ENCODE results near the gene ANKZF1. TPM values are rescaled to one million over a fixed set of nuclear protein-coding genes. Genes with fewer than 3 reads are reported as not detected.

The ANKZF1 gene
- total RNA-seq, 2 experiments from 2014 or later: 97.0 to 97.5 TPM

DNA sequence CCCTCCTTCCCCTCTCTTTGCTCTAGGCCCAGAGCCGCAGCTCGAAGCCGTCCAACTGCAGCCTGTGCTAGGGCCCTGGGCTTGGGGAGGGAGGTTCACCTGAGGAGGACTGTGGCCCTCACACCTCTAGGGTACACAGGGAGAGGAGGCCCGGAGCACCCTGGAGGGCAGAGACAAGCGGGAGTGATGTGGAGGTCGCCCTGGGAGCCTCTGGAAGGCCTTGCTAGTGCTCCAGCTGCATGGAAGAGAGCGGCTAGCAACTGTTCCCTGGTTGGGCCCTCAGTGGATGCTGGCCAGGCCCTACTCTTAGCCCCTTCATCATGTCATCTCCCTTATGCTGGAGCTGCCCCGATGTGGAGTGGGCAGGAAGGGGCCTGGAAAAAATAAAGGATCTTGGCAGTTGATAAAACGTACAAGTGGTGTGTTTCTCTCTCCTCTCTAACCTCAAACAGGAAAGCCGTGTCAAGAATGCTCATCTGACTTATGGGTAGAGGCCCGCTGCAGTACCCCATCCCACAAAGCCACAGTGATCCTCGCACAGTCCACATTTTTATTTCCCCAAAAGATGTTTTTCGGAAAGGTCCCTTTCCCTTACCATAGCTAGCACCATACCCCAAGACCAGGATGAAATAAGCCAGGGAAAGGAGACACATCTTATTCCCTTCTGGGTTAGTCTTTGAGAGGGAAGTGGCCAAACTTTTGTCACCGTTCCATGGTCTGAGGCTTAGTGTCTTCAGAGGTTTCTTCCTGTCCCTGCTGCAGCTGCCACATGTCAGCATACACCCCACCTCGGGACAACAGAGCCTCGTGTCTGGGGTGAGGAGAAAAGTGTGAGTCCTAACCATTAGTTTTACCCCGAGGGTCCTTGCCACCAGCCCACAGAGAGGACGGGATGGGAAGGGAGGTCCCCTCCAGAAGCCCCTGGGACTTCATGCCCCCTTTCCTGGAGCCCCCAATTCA, 20.1 kb upstream of the ANKZF1 start:
- DNase-seq: no peak
- Mint-ChIP-seq H3K4me3 (no peak overlapping the region), H3K27ac (peak overlapping the region; percentile 68), H3K9me3 (peaks cover 3% of the 10 kb centered on the region), H3K27me3 (no peaks in the 10 kb centered on the region), H3K36me3 (peaks cover 12% of the 10 kb centered on the region), H3K4me1 (ENCODE audit: low read depth) (peaks cover 35% of the 10 kb centered on the region)
- ChIA-PET POLR2A (interaction anchor here (0.7 to 2.1 kb wide), 3 partner anchors 9 to 43 kb away, joined by 4 to 13 read pairs (median 6); partner anchors contain the start of genes ABCB6, ANKZF1, ATG9A and TUBA4B), CTCF (interaction anchor here (1.1 to 3.0 kb wide), 4 partner anchors 39 to 229 kb away, joined by 3 to 13 read pairs (median 6); partner anchors contain the start of genes NHEJ1 and SLC23A3)
- intact Hi-C loops (cut with micrococcal nuclease): no loop called here

DNA sequence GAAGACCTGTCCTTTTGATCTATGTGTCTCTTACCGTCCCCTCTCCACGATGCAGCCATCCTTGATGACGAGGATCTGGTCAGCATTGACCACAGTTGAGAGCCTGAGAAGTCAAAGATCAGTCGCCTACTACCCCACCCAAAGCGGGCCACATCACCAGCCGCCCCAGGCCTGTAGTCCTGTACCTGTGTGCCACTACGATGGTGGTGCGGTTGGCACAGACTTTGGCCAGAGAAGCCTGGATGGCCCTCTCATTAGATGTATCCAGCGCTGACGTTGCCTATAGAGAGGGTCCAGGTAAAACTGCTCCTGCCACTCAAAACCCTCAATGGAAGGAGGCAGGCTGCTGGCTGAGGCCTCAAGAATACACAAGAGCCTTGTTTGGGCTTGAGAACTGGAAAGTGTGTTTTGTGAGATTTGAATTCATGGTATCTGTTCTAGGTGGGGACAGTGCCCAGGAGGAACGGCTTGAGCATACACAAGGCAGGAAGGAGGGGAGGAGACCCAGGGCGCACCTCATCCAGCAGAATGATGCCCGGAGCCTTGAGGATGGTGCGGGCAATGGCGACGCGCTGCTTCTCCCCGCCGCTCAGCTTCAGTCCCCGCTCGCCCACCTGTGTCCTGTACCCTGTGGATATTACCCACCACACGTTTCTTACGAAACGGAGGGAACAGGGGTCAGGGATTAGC, 19.3 kb upstream of the ANKZF1 start:
- intact Hi-C loops (cut with micrococcal nuclease): no loop called here
- Mint-ChIP-seq H3K36me3 (peaks cover 15% of the 10 kb centered on the region), H3K4me1 (ENCODE audit: low read depth) (peaks cover 35% of the 10 kb centered on the region), H3K27ac (peak overlapping the region; percentile 40), H3K4me3 (no peak overlapping the region), H3K9me3 (no peaks in the 10 kb centered on the region), H3K27me3 (no peaks in the 10 kb centered on the region)
- no peak for DNase-seq
- ChIA-PET CTCF (interaction anchor here (1.0 to 2.4 kb wide), 3 partner anchors 27 to 51 kb away, joined by 3 to 27 read pairs (median 3); partner anchors contain the start of gene NHEJ1), POLR2A (no interaction called here)

DNA sequence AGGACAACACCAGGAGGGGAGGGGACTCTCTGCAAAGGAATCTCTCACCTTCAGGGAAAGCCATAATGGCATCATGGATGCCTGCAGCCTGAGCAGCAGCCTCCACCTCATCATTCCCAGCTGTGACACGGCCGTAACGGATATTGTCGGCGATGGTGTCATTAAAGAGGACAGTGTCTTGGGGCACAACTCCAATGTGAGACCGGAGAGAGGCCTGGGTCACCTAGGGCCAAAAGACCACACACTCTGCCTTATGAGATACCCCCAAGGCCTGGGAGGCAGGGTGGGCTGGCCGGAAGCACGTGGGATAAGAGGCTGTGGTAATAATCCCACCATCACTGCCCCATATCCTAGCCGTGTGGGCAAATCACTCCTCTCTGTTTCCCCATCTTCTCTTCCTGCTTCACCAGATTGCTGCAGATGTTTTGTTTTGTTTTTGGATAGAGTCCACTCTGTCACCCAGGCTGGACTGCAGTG, 18.7 kb upstream of the ANKZF1 start:
- ChIA-PET POLR2A (interaction anchor here (1.0 kb wide), 1 partner anchor 35 kb away, joined by 3 read pairs; the partner anchor contains the start of gene CNPPD1), CTCF (interaction anchor here (0.6 to 2.4 kb wide), 11 partner anchors 26 to 266 kb away, joined by 3 to 27 read pairs (median 3); partner anchors contain the start of genes CNPPD1, NHEJ1 and SLC23A3)
- H3K4me1 Mint-ChIP-seq (ENCODE audit: low read depth): peaks cover 35% of the 10 kb centered on the region
- no peaks in the 10 kb centered on the region for H3K27me3 Mint-ChIP-seq
- H3K4me3 Mint-ChIP-seq: no peak overlapping the region
- H3K36me3 Mint-ChIP-seq: peaks cover 15% of the 10 kb centered on the region
- H3K9me3 Mint-ChIP-seq: no peaks in the 10 kb centered on the region
- no peak for DNase-seq
- H3K27ac Mint-ChIP-seq: peak overlapping the region; percentile 74
- intact Hi-C loops (cut with micrococcal nuclease): loop anchor here (1.0 kb wide), 1 partner anchor 51 kb away; the partner anchor contains the start of gene NHEJ1

DNA sequence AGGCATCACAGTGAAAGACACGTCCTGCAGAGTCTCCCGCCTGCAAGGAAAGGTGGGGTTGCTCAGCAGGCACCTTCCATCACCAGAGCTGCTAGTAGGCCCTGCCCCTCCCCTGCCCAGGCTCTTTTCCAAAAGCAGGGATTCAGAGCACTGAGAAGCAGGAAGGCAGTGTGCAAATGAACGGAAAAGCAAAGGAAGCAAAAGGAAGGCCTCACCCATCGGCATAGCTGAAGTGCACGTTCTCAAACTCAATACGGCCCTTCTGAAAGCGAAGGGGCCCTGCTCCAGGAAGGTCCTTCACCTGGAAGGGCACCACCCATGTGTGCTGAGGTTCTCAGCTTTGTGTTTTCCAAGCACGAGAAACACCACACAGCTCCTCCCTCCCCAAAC, 16.6 kb upstream of the ANKZF1 start:
- Mint-ChIP-seq H3K36me3 (peaks cover 24% of the 10 kb centered on the region), H3K4me1 (ENCODE audit: low read depth) (peaks cover 33% of the 10 kb centered on the region), H3K9me3 (no peaks in the 10 kb centered on the region), H3K27me3 (no peaks in the 10 kb centered on the region), H3K4me3 (no peak overlapping the region), H3K27ac (no peak overlapping the region)
- ChIA-PET POLR2A (interaction anchor here (0.6 kb wide), 1 partner anchor 19 kb away, joined by 3 read pairs; no protein-coding TSS in a partner anchor), CTCF (interaction anchor here (0.8 to 1.5 kb wide), 3 partner anchors 42 to 183 kb away, joined by 4 read pairs; partner anchors contain the start of gene NHEJ1)
- DNase-seq: no peak
- intact Hi-C loops (cut with micrococcal nuclease): no loop called here

DNA sequence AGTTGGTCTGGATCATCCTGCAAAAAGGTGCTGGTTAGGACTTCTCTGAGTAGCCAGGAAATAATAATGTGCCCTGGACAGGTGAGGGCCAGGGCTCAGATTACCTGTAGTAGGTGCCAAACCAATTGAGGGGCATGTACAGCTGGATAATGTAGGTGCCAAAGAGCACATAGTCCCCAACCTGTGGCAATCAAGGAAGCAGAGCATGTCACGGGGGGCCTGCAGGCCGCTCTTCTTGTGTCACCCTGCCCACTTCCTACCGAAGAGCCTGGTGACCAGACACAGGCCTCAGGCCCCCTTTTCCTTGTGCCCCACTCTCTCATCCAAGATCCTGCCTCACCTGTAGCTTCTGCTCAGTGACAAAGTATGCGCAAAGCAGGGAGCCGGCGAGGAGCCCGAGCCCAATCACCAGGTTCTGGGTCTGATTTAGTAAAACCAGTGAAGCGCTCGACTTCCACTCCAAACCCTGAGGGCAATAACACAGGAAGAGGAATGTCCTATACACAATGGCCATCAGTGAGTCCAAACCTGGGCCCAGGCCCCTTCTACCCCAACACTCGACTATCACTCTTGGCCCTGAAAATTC, 16.0 kb upstream of the ANKZF1 start:
- no peaks in the 10 kb centered on the region for H3K9me3 Mint-ChIP-seq
- no peak overlapping the region for H3K27ac Mint-ChIP-seq
- CTCF ChIA-PET: interaction anchor here (1.1 to 1.5 kb wide), 2 partner anchors 43 to 54 kb away, joined by 4 read pairs; partner anchors contain the start of gene NHEJ1
- peaks cover 28% of the 10 kb centered on the region for H3K4me1 Mint-ChIP-seq (ENCODE audit: low read depth)
- intact Hi-C loops (cut with micrococcal nuclease): no loop called here
- no peak for DNase-seq
- no peak overlapping the region for H3K4me3 Mint-ChIP-seq
- peaks cover 21% of the 10 kb centered on the region for H3K36me3 Mint-ChIP-seq
- no peaks in the 10 kb centered on the region for H3K27me3 Mint-ChIP-seq
- POLR2A ChIA-PET: no interaction called here

DNA sequence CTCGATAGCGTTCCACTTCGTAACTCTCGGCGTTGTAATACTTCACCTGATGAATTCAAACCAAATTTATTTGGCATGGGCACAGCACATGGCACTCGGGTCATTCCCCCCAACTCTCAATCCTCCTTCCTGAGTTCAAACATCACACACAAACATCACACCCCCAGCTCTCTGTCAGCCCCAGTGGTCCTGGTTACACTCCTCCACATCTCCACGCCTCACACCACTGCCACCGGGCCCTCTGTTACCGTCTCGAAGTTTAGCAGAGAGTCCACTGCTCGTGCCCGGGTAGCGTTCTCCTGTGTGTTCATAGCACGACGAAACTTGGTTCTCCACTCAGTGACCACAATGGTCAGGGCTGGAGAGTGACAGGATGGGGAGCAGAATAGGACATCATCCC, 15.5 kb upstream of the ANKZF1 start:
- CTCF ChIA-PET: interaction anchor here (1.5 kb wide), 1 partner anchor 54 kb away, joined by 4 read pairs; the partner anchor contains the start of gene NHEJ1
- Mint-ChIP-seq H3K36me3 (peaks cover 21% of the 10 kb centered on the region), H3K27me3 (no peaks in the 10 kb centered on the region), H3K27ac (no peak overlapping the region), H3K4me3 (no peak overlapping the region), H3K9me3 (no peaks in the 10 kb centered on the region), H3K4me1 (ENCODE audit: low read depth) (peaks cover 25% of the 10 kb centered on the region)
- POLR2A ChIA-PET: no interaction called here
- DNase-seq: no peak
- intact Hi-C loops (cut with micrococcal nuclease): no loop called here

DNA sequence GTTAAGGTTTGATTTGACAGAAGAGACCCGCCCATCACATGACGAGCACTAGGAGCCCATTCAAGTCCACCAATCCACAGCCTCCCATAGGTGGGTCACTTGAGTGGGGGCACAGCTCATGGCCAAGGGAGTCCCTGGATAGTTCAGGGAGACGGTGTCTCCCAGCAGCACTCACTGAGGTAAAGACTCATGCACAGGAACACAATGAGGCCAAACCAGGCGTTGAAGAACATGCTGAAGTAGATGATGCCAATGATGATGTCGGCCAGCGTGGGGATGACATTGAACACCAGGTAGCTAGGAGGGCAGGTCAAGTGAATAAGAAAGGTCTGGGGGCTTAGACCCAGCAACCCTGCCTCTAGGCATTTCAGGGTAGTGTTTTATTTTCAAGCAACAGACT, 14.8 kb upstream of the ANKZF1 start:
- no peak overlapping the region for H3K27ac Mint-ChIP-seq
- CTCF ChIA-PET: no interaction called here
- no peaks in the 10 kb centered on the region for H3K27me3 Mint-ChIP-seq
- H3K4me3 Mint-ChIP-seq: no peak overlapping the region
- DNase-seq: no peak
- H3K36me3 Mint-ChIP-seq: peaks cover 23% of the 10 kb centered on the region
- intact Hi-C loops (cut with micrococcal nuclease): no loop called here
- peaks cover 28% of the 10 kb centered on the region for H3K4me1 Mint-ChIP-seq (ENCODE audit: low read depth)
- no peaks in the 10 kb centered on the region for H3K9me3 Mint-ChIP-seq
- POLR2A ChIA-PET: no interaction called here

DNA sequence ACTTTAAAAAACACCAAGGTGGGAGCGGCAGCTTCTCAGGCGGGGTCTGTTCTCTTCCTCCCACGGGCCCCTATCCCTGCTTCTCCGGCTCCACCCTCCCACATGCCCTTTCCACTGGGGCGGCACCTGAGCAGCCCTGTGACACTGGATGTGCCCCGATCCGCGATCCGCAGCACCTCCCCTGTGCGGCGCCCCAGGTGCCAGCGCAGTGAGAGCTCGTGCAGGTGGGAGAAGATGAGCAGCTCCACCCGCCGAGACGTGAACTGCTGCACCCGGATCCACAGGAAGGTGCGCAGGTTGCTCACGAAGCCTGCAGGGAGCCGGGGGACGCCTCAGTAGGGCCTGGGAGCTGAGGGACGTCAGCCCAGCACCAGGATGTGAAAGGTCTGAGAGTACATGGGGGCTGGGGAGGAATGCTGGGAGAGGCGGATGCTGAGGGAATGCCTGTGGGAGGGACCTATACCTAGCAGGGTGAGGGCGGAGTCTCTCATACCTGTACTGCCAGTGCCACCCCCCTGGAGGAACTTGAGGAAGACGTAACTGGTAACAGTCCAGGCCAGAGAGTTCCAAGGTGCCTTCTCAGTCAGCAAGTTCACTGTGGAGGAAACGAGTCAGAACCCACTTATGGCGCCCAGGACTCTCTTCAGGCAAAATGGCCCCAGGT, 13.6 kb upstream of the ANKZF1 start:
- Mint-ChIP-seq H3K27me3 (no peaks in the 10 kb centered on the region), H3K4me1 (ENCODE audit: low read depth) (peaks cover 26% of the 10 kb centered on the region), H3K36me3 (peaks cover 32% of the 10 kb centered on the region), H3K27ac (no peak overlapping the region), H3K4me3 (no peak overlapping the region), H3K9me3 (no peaks in the 10 kb centered on the region)
- ChIA-PET CTCF (interaction anchor here (0.6 to 2.4 kb wide), 5 partner anchors 46 to 324 kb away, joined by 3 to 8 read pairs (median 3); partner anchors contain the start of genes DNAJB2 and SLC23A3), POLR2A (interaction anchor here (0.8 to 1.3 kb wide), 4 partner anchors 8 to 62 kb away, joined by 3 to 4 read pairs (median 4); partner anchors contain the start of genes CNPPD1, TUBA4A and TUBA4B)
- intact Hi-C loops (cut with micrococcal nuclease): no loop called here
- no peak for DNase-seq

DNA sequence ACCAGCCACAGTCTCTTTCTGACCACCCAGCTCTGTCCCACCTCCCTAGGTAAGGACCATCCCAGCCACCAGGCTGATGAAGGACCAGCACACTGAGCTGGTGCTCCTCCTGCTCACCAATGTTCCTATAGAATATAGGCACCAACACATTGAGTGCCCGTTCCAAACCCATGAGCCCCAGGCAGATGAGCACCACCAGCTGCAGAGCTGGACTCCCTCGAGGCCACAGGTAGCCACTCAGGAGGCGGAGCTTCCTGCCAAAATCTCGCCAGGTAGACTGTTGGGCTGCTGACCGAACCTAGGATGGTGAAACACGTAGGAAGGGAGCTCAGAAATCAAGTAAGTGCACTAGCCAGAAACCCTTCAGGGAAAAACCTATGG, 13.1 kb upstream of the ANKZF1 start:
- no peaks in the 10 kb centered on the region for H3K9me3 Mint-ChIP-seq
- peak overlapping the region; percentile 49 for H3K27ac Mint-ChIP-seq
- ChIA-PET POLR2A (interaction anchor here (0.8 to 1.3 kb wide), 4 partner anchors 9 to 61 kb away, joined by 3 to 4 read pairs (median 4); partner anchors contain the start of genes CNPPD1, TUBA4A and TUBA4B), CTCF (interaction anchor here (0.7 to 2.4 kb wide), 6 partner anchors 46 to 236 kb away, joined by 3 to 8 read pairs (median 3); partner anchors contain the start of genes DNAJB2 and SLC23A3)
- H3K4me3 Mint-ChIP-seq: no peak overlapping the region
- peaks cover 34% of the 10 kb centered on the region for H3K36me3 Mint-ChIP-seq
- H3K4me1 Mint-ChIP-seq (ENCODE audit: low read depth): peaks cover 21% of the 10 kb centered on the region
- H3K27me3 Mint-ChIP-seq: no peaks in the 10 kb centered on the region
- DNase-seq: no peak
- intact Hi-C loops (cut with micrococcal nuclease): no loop called here

DNA sequence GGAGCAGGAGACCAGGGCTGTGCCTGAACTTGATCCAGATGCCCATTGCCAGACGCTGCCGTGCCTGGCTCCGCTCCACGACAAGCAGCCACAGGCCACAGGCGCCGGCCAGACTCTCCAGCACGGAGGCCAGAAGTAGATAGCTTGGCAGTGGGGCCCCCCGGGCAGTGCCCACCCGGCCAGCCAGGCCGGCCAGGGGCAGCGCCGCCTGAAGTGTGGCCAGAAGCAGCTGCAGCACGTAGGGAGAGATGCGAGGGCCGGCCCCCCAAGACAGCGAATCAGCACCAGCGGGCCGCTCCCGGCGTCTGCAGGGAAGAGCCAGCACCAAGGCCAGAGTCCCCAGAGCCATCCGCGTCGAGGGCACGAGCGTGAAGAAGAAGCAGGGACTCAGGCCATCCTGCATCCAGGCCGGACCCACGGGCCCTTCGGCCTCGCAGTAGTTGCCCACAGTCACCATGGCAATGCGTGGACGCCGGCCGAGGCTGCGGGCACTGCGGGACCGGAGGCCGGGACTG, 11.3 kb upstream of the ANKZF1 start:
- no peaks in the 10 kb centered on the region for H3K27me3 Mint-ChIP-seq
- H3K36me3 Mint-ChIP-seq: peaks cover 35% of the 10 kb centered on the region
- POLR2A ChIA-PET: interaction anchor here (0.6 to 3.5 kb wide), 10 partner anchors 9 to 280 kb away, joined by 3 to 33 read pairs (median 7); partner anchors contain the start of genes ANKZF1, ATG9A, CNPPD1 and GMPPA
- H3K4me1 Mint-ChIP-seq (ENCODE audit: low read depth): peaks cover 19% of the 10 kb centered on the region
- H3K9me3 Mint-ChIP-seq: no peaks in the 10 kb centered on the region
- CTCF ChIA-PET: interaction anchor here (0.9 to 3.0 kb wide), 6 partner anchors 12 to 223 kb away, joined by 5 to 16 read pairs (median 6); partner anchors contain the start of genes ANKZF1, ATG9A, CNPPD1 and ZFAND2B
- peak; percentile 47 for DNase-seq
- H3K27ac Mint-ChIP-seq: peak overlapping the region; percentile 69
- intact Hi-C loops (cut with micrococcal nuclease): loop anchor here (1.0 kb wide), 3 partner anchors 11 to 61 kb away; partner anchors contain the start of genes DNAJB2, TUBA4A and TUBA4B
- H3K4me3 Mint-ChIP-seq: peak overlapping the region; percentile 80

Measured in activated CD4-positive, alpha-beta memory T cell treated with anti-CD3 and anti-CD28 coated beads for 36 hours (primary cell).